WTC11 (cell line): Measurements from ENCODE around the gene KLHL29.

Experiments
- ATF2 ChIP-seq: sonication (generic); formaldehyde crosslinking; IDR thresholded peaks from 2 replicates; pipeline ENCODE4 v1.8.1; 2022; ENCODE audit warnings: low read depth, missing genetic modification reagents, borderline replicate concordance
- CREB1 ChIP-seq: sonication (generic); formaldehyde crosslinking; IDR thresholded peaks from 2 replicates; pipeline ENCODE4 v1.8.0; 2023; ENCODE audit warnings: mild to moderate bottlenecking, missing genetic modification reagents
- CTCF ChIP-seq: fragments of 200-600 bp; IDR thresholded peaks from 2 replicates; pipeline ENCODE4 v1.8.0; 2022; ENCODE audit warnings: antibody characterized with exemption
- ESRRA ChIP-seq: sonication (generic); formaldehyde crosslinking; IDR thresholded peaks from 2 replicates; pipeline ENCODE4 v1.8.1; 2022; ENCODE audit warnings: mild to moderate bottlenecking, missing genetic modification reagents, borderline replicate concordance
- FOXK1 ChIP-seq: sonication (generic); formaldehyde crosslinking; IDR thresholded peaks from 2 replicates; pipeline ENCODE4 v1.8.0; 2022; ENCODE audit warnings: mild to moderate bottlenecking, moderate library complexity, missing genetic modification reagents
- IRF2 ChIP-seq: sonication (generic); formaldehyde crosslinking; IDR thresholded peaks from 2 replicates; pipeline ENCODE4 v1.8.0; 2022; ENCODE audit warnings: low read depth, missing genetic modification reagents, borderline replicate concordance
- NFYB ChIP-seq: sonication (generic); formaldehyde crosslinking; conservative IDR thresholded peaks from 2 replicates; pipeline ENCODE4 v1.8.0; 2022; ENCODE audit warnings: low read depth, missing genetic modification reagents
- NR1H2 ChIP-seq: sonication (generic); formaldehyde crosslinking; IDR thresholded peaks from 2 replicates; pipeline ENCODE4 v1.9.0; 2021; ENCODE audit warnings: mild to moderate bottlenecking, moderate library complexity, missing genetic modification reagents
- NR2C2 ChIP-seq: sonication (generic); formaldehyde crosslinking; IDR thresholded peaks from 2 replicates; pipeline ENCODE4 v1.8.0; 2022; ENCODE audit warnings: mild to moderate bottlenecking, missing genetic modification reagents
- RORB ChIP-seq: fragments of 250-450 bp; sonication (Bioruptor Pico); IDR thresholded peaks from 2 replicates; pipeline ENCODE4 v1.9.0; 2021; ENCODE audit warnings: mild to moderate bottlenecking
- STAT6 ChIP-seq: sonication (generic); formaldehyde crosslinking; conservative IDR thresholded peaks from 2 replicates; pipeline ENCODE4 v1.8.1; 2023; ENCODE audit warnings: mild to moderate bottlenecking, low read depth, missing genetic modification reagents, moderate library complexity
- TEAD1 ChIP-seq: sonication (generic); formaldehyde crosslinking; IDR thresholded peaks from 2 replicates; pipeline ENCODE4 v1.8.0; 2022; ENCODE audit warnings: mild to moderate bottlenecking, missing genetic modification reagents

DNA sequence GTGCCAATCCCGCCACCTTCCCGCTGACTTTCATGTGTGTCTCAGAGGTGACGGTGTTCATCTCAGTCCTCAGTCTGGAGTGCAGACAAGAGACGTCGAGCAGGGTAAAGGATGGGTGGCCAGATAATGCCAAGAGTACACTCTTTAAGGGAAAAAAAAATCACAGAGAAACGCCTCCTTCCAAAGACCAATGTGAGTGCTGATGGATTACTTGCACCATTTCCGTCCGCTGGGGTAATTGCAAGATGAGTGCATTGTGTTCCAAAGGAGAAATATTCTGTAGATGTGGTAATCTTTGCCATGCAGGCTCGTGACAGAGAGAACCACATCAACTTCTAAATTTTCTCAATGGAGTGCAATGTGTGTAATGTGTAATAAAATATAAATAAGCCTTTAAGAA lies 81.0 kb downstream of the KLHL29 start:
- TF ChIP-seq CTCF (no peak), FOXK1 (CRISPR knock-in tag) (no peak), STAT6 (CRISPR knock-in tag) (no peak), IRF2 (CRISPR knock-in tag) (no peak), NR2C2 (CRISPR knock-in tag) (no peak), ESRRA (CRISPR knock-in tag) (no peak), CREB1 (CRISPR knock-in tag) (no peak), TEAD1 (CRISPR knock-in tag) (no peak), NFYB (no peak), NR1H2 (CRISPR knock-in tag) (no peak), RORB (CRISPR knock-in tag) (no peak), ATF2 (CRISPR knock-in tag) (no peak)
